Trophoblast cell (in vitro differentiated cells and primary cell): ENCODE data around the gene ROCK1.

ENCODE experiments used
- DNase-seq, 2 donors: peaks; one replicate each; pipeline ENCODE4 v3.0.0-alpha.2; 2016
- H2AFZ ChIP-seq: 2 replicates; pipeline ENCODE4 v1.6.1; 2013; ENCODE audit warnings: low read length, moderate library complexity, mild to moderate bottlenecking; ENCODE audit not compliant: insufficient read depth, poor library complexity
- H2AK5ac ChIP-seq: 2 replicates; pipeline ENCODE4 v1.6.1; 2013; ENCODE audit warnings: mild to moderate bottlenecking, low read length
- H2BK120ac ChIP-seq: 2 replicates; pipeline ENCODE4 v1.6.1; 2013; ENCODE audit warnings: low read length, mild to moderate bottlenecking, moderate library complexity; ENCODE audit not compliant: insufficient read depth, poor library complexity
- H2BK12ac ChIP-seq: 2 replicates; pipeline ENCODE4 v1.6.1; 2013; ENCODE audit warnings: mild to moderate bottlenecking, low read length, moderate library complexity
- H2BK5ac ChIP-seq: 2 replicates; pipeline ENCODE4 v1.6.1; 2013; ENCODE audit warnings: low read length, low read depth, moderate library complexity, mild to moderate bottlenecking; ENCODE audit not compliant: poor library complexity
- H3K14ac ChIP-seq: 2 replicates; pipeline ENCODE4 v1.6.1; 2013; ENCODE audit warnings: mild to moderate bottlenecking, low read length
- H3K18ac ChIP-seq: 2 replicates; pipeline ENCODE4 v1.6.1; 2013; ENCODE audit warnings: mild to moderate bottlenecking, low read length
- H3K23ac ChIP-seq: 2 replicates; pipeline ENCODE4 v1.6.1; 2013; ENCODE audit warnings: low read length
- H3K27ac ChIP-seq: 2 replicates; pipeline ENCODE4 v1.5.1; 2013; ENCODE audit warnings: low read depth, mild to moderate bottlenecking, inconsistent platforms, low read length, moderate library complexity
- H3K27me3 ChIP-seq: 2 replicates; pipeline ENCODE4 v1.6.1; 2013; ENCODE audit warnings: inconsistent platforms, mild to moderate bottlenecking, low read length, moderate library complexity; ENCODE audit not compliant: insufficient read depth
- H3K36me3 ChIP-seq, 2 experiments: 1 replicate in 1 of 2; 2 replicates in 1 of 2; pipeline ENCODE4 v1.6.1; 2013; ENCODE audit warnings: low read length in 2 of 2, mild to moderate bottlenecking in 2 of 2, moderate library complexity in 1 of 2; ENCODE audit not compliant: insufficient read depth in 2 of 2, control insufficient read depth in 1 of 2
- H3K4ac ChIP-seq: 2 replicates; pipeline ENCODE4 v1.6.1; 2013; ENCODE audit warnings: low read depth, mild to moderate bottlenecking, low read length, moderate library complexity
- H3K4me1 ChIP-seq, 2 experiments: 1 replicate in 1 of 2; 2 replicates in 1 of 2; pipeline ENCODE4 v1.6.1; 2013; ENCODE audit warnings: low read length in 2 of 2, mild to moderate bottlenecking in 2 of 2, moderate library complexity in 1 of 2; ENCODE audit not compliant: insufficient read depth in 2 of 2, control insufficient read depth in 1 of 2
- H3K4me2 ChIP-seq: 2 replicates; pipeline ENCODE4 v1.6.1; 2013; ENCODE audit warnings: inconsistent platforms, mild to moderate bottlenecking, low read length, moderate library complexity
- H3K4me3 ChIP-seq: 2 replicates; pipeline ENCODE4 v1.5.1; 2013; ENCODE audit warnings: mild to moderate bottlenecking, low read depth, low read length, inconsistent platforms
- H3K79me1 ChIP-seq: one replicate; pipeline ENCODE4 v1.6.1; 2013; ENCODE audit warnings: low read length
- H3K79me2 ChIP-seq: 2 replicates; pipeline ENCODE4 v1.6.1; 2013; ENCODE audit warnings: low read length, mild to moderate bottlenecking; ENCODE audit not compliant: control insufficient read depth, insufficient read depth, poor library complexity
- H3K9ac ChIP-seq: 2 replicates; pipeline ENCODE4 v1.6.1; 2013; ENCODE audit warnings: mild to moderate bottlenecking, low read length
- H3K9me3 ChIP-seq: 2 replicates; pipeline ENCODE4 v1.6.1; 2013; ENCODE audit warnings: low read depth, mild to moderate bottlenecking, control low read depth, inconsistent platforms, low read length; ENCODE audit not compliant: insufficient read depth
- H4K12ac ChIP-seq: 2 replicates; pipeline ENCODE4 v1.6.1; 2013; ENCODE audit warnings: low read depth, mild to moderate bottlenecking, low read length, moderate library complexity
- H4K8ac ChIP-seq: 2 replicates; pipeline ENCODE4 v1.6.1; 2013; ENCODE audit warnings: low read depth, mild to moderate bottlenecking, low read length, moderate library complexity
- H4K91ac ChIP-seq: one replicate; pipeline ENCODE4 v1.6.1; 2013; ENCODE audit warnings: low read depth, mild to moderate bottlenecking, low read length, moderate library complexity
- WGBS: extraction: QIAGEN DNeasy Blood & Tissue Kit; methylation state at CpG from one replicate; pipeline ENCODE4 v1.1.7; 2013; ENCODE audit warnings: missing lambda C conversion rate; ENCODE audit not compliant: insufficient read length, insufficient coverage; ENCODE audit errors: extremely low coverage; 5-methylcytosine and 5-hydroxymethylcytosine counted together

ROCK1 gene

DNA sequence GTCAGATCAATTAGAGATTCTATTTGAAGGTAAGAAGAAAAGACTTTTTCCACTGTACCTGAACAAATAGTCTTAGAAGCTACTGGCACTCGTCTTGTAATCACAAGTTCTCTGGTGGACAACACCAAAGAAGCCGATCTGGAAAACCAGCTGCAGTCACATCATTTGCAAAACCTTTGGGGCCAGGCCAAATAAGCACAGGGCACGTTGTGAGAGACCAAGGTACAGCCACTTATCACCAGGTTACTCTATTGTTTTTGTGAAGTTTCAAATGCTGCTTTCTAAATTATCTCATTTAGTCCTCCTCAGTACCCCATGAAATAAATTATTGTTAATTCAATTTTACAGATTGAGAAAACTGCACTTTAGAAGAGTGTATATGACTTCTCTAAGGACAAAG lies 18.5 kb downstream of the ROCK1 start:
- Histone ChIP-seq H4K91ac (no peak overlapping the region), H4K8ac (no peak overlapping the region)
- no peak for DNase-seq

DNA sequence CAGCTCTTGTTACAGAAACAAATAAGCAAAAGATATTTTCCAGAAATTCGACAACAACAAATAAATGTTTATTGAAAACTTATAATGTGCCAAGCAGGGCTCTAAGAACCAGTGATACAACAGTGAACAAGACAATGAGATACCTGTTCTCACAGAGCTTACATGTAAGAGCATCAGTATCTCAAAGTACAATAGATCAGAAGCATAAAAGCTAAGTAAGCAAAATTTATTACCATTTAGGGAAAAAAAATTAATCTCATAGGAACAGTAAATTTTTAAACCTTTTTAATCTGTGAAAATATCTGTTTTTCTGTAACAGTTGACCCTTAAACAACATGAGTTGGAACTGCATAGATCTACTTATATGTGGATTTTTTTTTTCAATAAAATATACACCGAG lies 20.9 kb downstream of the ROCK1 start:
- H4K8ac ChIP-seq, result no peak overlapping the region
- H2AK5ac ChIP-seq, result no peak overlapping the region
- no peak overlapping the region for H3K4ac ChIP-seq
- H2BK120ac ChIP-seq, result no peak overlapping the region
- H3K14ac ChIP-seq, result no peak overlapping the region
- no peak for DNase-seq
- no CpG with 5 or more reads among the region's 2 CpGs for WGBS
- no peak overlapping the region for H2BK5ac ChIP-seq
- no peak overlapping the region for H3K4me3 ChIP-seq
- no peak overlapping the region for H3K23ac ChIP-seq
- no peaks in the 10 kb centered on the region for H3K9me3 ChIP-seq
- H3K79me1 ChIP-seq, result no peaks in the 10 kb centered on the region
- H2AFZ ChIP-seq, result no peak overlapping the region
- no peaks in the 10 kb centered on the region for H3K36me3 ChIP-seq
- H3K18ac ChIP-seq, result no peak overlapping the region
- no peaks in the 10 kb centered on the region for H3K4me1 ChIP-seq
- H2BK12ac ChIP-seq, result no peak overlapping the region
- no peak overlapping the region for H4K91ac ChIP-seq
- H3K4me2 ChIP-seq, result no peak overlapping the region
- H3K79me2 ChIP-seq, result no peaks in the 10 kb centered on the region
- no peak overlapping the region for H3K9ac ChIP-seq
- H3K27me3 ChIP-seq, result no peaks in the 10 kb centered on the region
- H3K27ac ChIP-seq, result no peak overlapping the region
- H4K12ac ChIP-seq, result no peak overlapping the region

More for the DNA sequence above, 18.5 kb downstream of the ROCK1 start:
- Histone ChIP-seq H3K4me2 (no peak overlapping the region), H3K9me3 (no peaks in the 10 kb centered on the region), H3K79me1 (no peaks in the 10 kb centered on the region), H3K9ac (no peak overlapping the region), H3K4ac (no peak overlapping the region), H3K14ac (no peak overlapping the region), H3K36me3 (no peaks in the 10 kb centered on the region), H2BK5ac (no peak overlapping the region), H3K23ac (no peak overlapping the region), H2AK5ac (no peak overlapping the region), H3K4me3 (no peak overlapping the region), H2AFZ (no peak overlapping the region), H3K27me3 (no peaks in the 10 kb centered on the region), H3K79me2 (peaks cover 3% of the 10 kb centered on the region), H3K27ac (no peak overlapping the region), H3K18ac (no peak overlapping the region), H2BK120ac (no peak overlapping the region), H3K4me1 (no peaks in the 10 kb centered on the region), H2BK12ac (no peak overlapping the region), H4K12ac (no peak overlapping the region)
- WGBS, result no CpG with 5 or more reads among the region's 3 CpGs

DNA sequence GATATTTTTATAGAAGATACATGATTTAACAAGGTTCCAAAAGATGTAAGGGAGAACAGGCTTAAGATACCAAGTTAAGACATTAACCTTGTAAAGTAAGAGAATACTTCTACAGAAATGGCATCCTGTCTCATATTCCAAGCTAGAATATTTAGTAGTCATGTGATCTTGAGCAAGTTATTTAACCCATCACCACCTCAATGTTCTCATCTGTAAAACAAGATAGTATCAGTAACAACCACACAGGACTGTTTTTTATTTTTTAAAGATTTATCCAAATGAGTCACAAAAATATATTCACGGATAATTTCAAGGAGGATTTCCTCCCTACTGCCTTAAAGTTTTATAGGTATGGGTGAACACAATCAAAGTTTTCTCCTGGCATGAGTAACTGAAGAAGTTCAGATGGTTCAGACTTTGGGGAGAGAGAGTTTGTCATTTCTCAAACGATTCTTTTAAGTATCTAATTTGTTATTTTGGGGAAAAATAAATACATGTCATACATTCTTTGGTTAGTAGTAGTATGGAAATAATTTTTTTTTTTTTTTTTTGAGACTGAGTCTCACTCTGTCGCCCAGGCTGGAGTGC lies 25.9 kb downstream of the ROCK1 start:
- no CpG with 5 or more reads among the region's 3 CpGs for WGBS
- Histone ChIP-seq H2AFZ (no peak overlapping the region), H3K27ac (no peak overlapping the region), H3K4me1 (no peaks in the 10 kb centered on the region), H3K36me3 (no peaks in the 10 kb centered on the region), H2BK120ac (no peak overlapping the region), H3K79me2 (no peaks in the 10 kb centered on the region), H2AK5ac (no peak overlapping the region), H3K18ac (no peak overlapping the region), H3K23ac (no peak overlapping the region), H2BK12ac (no peak overlapping the region), H3K4me2 (no peak overlapping the region), H3K79me1 (no peaks in the 10 kb centered on the region), H4K12ac (no peak overlapping the region), H3K14ac (no peak overlapping the region), H2BK5ac (no peak overlapping the region), H3K4me3 (no peak overlapping the region), H4K8ac (no peak overlapping the region), H3K9ac (no peak overlapping the region), H3K9me3 (no peaks in the 10 kb centered on the region), H3K4ac (no peak overlapping the region), H3K27me3 (no peaks in the 10 kb centered on the region), H4K91ac (no peak overlapping the region)
- DNase-seq, result no peak

DNA sequence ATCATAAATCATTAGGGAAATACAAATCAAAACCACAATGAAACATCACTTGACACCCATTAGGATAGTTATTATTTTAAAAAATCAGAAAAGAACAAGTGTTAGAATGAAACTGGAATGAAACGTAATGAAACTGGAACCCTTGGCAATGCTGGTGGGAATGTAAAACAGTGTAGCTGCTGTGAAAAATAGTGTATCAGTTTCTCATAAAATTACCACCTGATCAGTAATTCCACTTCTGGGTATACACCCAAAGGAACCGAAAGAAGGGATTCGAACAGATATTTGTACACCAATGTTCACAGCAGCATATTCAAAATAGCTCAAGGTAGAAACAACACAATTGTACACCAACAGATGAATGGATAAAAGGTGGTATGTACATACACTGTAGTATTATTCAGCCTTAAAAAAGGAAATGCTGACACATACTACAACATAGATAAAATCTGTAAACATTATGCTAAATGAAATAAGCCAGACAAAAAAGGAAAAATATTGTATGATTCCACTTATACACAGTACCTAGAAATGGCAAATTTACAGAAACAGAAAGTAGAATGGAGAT lies 27.0 kb downstream of the ROCK1 start:
- no CpG with 5 or more reads among the region's 3 CpGs for WGBS

More for the DNA sequence above, 27.0 kb downstream of the ROCK1 start:
- H3K79me2 ChIP-seq, result no peaks in the 10 kb centered on the region
- no peak overlapping the region for H3K4me3 ChIP-seq
- H3K79me1 ChIP-seq, result no peaks in the 10 kb centered on the region
- H3K9me3 ChIP-seq, result no peaks in the 10 kb centered on the region
- no peak overlapping the region for H3K18ac ChIP-seq
- H3K36me3 ChIP-seq, result no peaks in the 10 kb centered on the region
- H3K4ac ChIP-seq, result no peak overlapping the region
- no peak overlapping the region for H2AFZ ChIP-seq
- no peak overlapping the region for H2BK120ac ChIP-seq
- H2BK12ac ChIP-seq, result no peak overlapping the region
- no peaks in the 10 kb centered on the region for H3K4me1 ChIP-seq
- H3K9ac ChIP-seq, result no peak overlapping the region
- no peak overlapping the region for H2BK5ac ChIP-seq
- H3K14ac ChIP-seq, result no peak overlapping the region
- no peak overlapping the region for H4K8ac ChIP-seq
- H4K12ac ChIP-seq, result no peak overlapping the region
- H4K91ac ChIP-seq, result no peak overlapping the region
- H3K23ac ChIP-seq, result no peak overlapping the region
- H3K4me2 ChIP-seq, result no peak overlapping the region
- no peak overlapping the region for H3K27ac ChIP-seq
- no peaks in the 10 kb centered on the region for H3K27me3 ChIP-seq
- DNase-seq, result peak in 1 of 2 donors; percentile 9
- H2AK5ac ChIP-seq, result no peak overlapping the region
